ENCODE results near the gene SDHD. TPM values are rescaled to one million over a fixed set of nuclear protein-coding genes. Genes with fewer than 3 reads are reported as not detected.

The SDHD gene
- total and polyA plus RNA-seq, 8 donors = 28.5 to 53.1 (median 39.7) TPM

DNA sequence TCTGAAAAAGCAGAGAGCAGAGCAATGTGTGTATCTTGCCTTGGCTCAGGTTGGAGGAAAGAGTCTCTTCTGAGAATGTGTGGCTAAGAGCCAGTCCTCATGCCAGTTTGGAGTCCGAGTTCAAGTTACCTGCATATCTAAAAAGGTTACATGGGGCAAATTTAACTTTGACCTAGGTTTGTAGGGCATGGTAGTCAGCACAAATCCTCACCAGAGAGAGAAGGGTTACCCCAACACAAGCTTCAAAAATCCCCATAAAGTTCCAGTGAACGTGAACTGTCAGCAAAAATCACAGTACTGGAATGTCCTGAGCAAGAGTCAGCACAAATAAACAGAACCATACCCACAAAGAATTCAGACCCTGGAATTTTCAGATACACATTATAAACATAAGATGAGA, 13.8 kb downstream of the SDHD start:
- Histone ChIP-seq H3K4me3 (no peak overlapping the region), H3K4me1 (no peaks in the 10 kb centered on the region), H3K27me3 (no peaks in the 10 kb centered on the region), H3K27ac (no peak overlapping the region), H3K9me3 (no peaks in the 10 kb centered on the region), H3K36me3 (peaks cover 0 to 6% (median 0%) of the 10 kb centered on the region in 3 donors)
- WGBS, 2 donors = 54 to 64% methylated on average over 2 of the region's 2 CpGs
- no peak for DNase-seq
- no peak for ATAC-seq
- TF ChIP-seq, protein P1, sequence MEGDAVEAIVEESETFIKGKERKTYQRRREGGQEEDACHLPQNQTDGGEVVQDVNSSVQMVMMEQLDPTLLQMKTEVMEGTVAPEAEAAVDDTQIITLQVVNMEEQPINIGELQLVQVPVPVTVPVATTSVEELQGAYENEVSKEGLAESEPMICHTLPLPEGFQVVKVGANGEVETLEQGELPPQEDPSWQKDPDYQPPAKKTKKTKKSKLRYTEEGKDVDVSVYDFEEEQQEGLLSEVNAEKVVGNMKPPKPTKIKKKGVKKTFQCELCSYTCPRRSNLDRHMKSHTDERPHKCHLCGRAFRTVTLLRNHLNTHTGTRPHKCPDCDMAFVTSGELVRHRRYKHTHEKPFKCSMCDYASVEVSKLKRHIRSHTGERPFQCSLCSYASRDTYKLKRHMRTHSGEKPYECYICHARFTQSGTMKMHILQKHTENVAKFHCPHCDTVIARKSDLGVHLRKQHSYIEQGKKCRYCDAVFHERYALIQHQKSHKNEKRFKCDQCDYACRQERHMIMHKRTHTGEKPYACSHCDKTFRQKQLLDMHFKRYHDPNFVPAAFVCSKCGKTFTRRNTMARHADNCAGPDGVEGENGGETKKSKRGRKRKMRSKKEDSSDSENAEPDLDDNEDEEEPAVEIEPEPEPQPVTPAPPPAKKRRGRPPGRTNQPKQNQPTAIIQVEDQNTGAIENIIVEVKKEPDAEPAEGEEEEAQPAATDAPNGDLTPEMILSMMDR (IDR thresholded peaks at IDR 0.05) = no peak
- intact Hi-C loops (cut with DNase I) = no loop called here
- no peak for FAIRE-seq

DNA sequence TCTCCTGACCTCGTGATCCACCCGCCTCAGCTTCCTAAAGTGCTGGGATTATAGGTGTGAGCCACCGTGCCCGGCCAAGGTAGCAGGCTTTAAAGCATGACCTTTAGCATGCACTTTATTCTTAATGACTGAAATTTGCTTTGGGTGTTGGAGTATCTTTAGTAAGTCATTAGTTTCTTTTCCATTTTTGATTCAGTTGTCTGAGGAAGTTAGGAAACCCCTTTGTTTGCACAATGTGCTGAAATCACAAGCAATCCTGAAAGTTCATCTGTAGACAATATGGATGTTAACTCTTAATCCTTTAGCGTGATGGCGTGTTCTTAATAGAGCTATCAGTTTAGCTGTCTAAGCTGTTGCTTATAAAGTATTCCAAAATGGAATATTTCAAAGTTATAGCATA, 16.8 kb downstream of the SDHD start:
- intact Hi-C loops (cut with DNase I) = no loop called here
- FAIRE-seq (no peak), ATAC-seq (no peak), DNase-seq (no peak)
- Histone ChIP-seq H3K36me3 (no peaks in the 10 kb centered on the region), H3K4me3 (no peak overlapping the region), H3K27ac (no peak overlapping the region), H3K4me1 (no peaks in the 10 kb centered on the region), H3K9me3 (no peaks in the 10 kb centered on the region), H3K27me3 (no peaks in the 10 kb centered on the region)
- 89 to 94% methylated on average over 6 of the region's 6 CpGs for WGBS, 2 donors
- TF ChIP-seq, protein P1 (IDR thresholded peaks at IDR 0.05) = no peak

DNA sequence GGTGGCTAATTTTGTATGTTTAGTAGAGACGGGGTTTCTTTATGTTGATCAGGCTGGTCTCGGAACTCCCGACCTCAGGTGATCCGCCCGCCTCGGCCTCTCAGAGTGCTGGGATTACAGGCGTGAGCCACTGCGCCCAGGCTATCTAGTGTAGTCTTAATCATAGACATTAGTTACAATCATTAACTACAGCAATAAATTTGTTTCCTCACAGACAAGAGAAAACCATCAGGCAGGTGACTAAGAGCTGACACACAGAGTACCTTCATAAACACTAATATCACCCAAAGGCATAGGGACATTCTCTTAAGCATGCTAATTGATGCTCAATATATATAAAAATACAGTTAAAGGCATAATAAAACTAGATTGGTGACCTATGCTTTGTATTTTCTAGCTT, 19.4 kb downstream of the SDHD start:
- intact Hi-C loops (cut with DNase I) = no loop called here
- FAIRE-seq = no peak
- H3K9me3 ChIP-seq = no peaks in the 10 kb centered on the region
- TF ChIP-seq, protein P1 (IDR thresholded peaks at IDR 0.05) = no peak
- H3K27ac ChIP-seq = no peak overlapping the region
- 92 to 93% methylated on average over 8 of the region's 8 CpGs for WGBS, 2 donors
- ATAC-seq = no peak
- H3K4me3 ChIP-seq = no peak overlapping the region
- no peak for DNase-seq
- H3K27me3 ChIP-seq = no peaks in the 10 kb centered on the region
- H3K4me1 ChIP-seq = no peaks in the 10 kb centered on the region
- H3K36me3 ChIP-seq = no peaks in the 10 kb centered on the region

DNA sequence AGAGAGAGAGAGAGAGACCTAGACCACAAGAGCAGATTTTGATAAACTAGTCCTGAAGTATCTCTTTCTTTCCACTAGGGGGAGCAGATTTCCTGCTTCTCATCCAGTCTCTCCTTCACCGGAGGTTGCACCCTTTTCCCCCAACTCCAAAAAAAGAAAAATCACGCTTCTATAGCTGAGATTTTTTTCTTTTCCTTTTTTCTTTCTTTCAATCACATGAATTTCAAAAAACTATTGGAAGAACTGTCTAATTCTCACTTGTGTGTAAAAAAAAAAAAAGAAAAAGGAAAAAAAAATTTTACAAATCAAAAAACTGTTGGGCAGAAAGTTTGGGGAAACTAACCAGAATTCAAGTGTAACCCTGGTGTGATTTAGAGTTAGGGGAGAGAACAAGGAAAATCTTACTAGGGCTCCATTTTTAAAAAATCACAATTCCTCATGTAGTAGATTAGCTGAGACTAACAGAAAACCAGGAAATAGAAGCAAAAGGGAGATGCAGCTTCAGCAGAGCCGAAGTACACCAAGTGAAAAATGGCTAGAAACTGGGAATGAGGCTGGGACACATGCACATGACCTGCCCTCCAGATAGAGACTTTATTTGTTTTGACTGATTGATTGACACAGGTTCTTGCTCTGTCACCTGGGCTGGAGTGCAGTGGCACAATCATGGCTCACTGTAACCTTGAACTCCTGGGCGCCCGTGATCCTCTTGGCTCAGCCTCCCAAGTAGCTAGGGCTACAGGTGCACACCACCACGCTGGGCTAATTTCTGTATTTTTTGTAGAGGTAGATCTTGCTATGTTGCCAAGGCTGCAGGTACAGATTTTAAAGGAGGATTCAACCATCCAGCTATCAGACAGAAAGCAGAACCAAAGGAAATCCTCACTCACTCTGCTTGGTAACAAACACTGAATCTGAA, 27.1 kb downstream of the SDHD start:
- 45 to 48% methylated on average over 6 of the region's 6 CpGs for WGBS, 2 donors
- no peaks in the 10 kb centered on the region for H3K36me3 ChIP-seq
- FAIRE-seq = no peak
- DNase-seq = no peak
- intact Hi-C loops (cut with DNase I) = no loop called here
- no peak overlapping the region for H3K27ac ChIP-seq
- no peaks in the 10 kb centered on the region for H3K27me3 ChIP-seq
- H3K4me1 ChIP-seq = no peaks in the 10 kb centered on the region
- TF ChIP-seq, protein P1 (IDR thresholded peaks at IDR 0.05) = peak; percentile 8 to 57 (median 54)
- H3K4me3 ChIP-seq = no peak overlapping the region
- peak; percentile 77 to 92 (median 89) for ATAC-seq
- H3K9me3 ChIP-seq = no peaks in the 10 kb centered on the region

DNA sequence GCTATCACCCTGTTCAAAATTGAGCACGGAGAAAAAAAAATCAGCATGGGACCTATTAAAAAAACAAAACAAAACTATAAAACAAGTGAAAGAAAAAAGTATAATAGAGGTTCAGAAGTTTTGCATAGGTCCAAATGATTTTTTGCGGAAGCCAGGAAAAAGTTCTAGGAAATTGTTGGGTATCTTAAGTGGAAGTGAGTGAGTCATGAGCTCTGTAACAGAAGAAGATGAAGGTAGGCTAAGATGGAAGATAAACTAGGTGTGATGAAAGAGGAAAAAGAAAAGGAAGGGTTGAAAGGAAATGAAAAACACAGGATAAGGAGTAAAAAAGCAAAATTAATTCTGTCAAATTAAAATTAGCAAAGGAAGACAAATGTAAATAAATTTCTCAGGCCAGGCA, 27.8 kb downstream of the SDHD start:
- Histone ChIP-seq H3K9me3 (no peaks in the 10 kb centered on the region), H3K27me3 (no peaks in the 10 kb centered on the region), H3K4me1 (no peaks in the 10 kb centered on the region), H3K4me3 (no peak overlapping the region), H3K27ac (no peak overlapping the region), H3K36me3 (no peaks in the 10 kb centered on the region)
- no peak for ATAC-seq
- WGBS, 2 donors = 93 to 94% methylated on average over 2 of the region's 2 CpGs
- DNase-seq = no peak
- TF ChIP-seq, protein P1 (IDR thresholded peaks at IDR 0.05) = no peak
- intact Hi-C loops (cut with DNase I) = no loop called here
- no peak for FAIRE-seq
